HEK293 (cell line): Measurements from ENCODE around the gene IKZF4.
A peak's percentile ranks its signal among the peaks of the same experiment; 100 is the strongest.

ENCODE experiments used
- AEBP2 ChIP-seq: fragments of 450-650 bp; formaldehyde crosslinking; IDR thresholded peaks from 2 replicates; pipeline ENCODE4 v1.5.1; 2016; ENCODE audit warnings: missing biosample characterization, missing genetic modification characterization, borderline replicate concordance
- BCL11B ChIP-seq: fragments of 450-650 bp; formaldehyde crosslinking; IDR thresholded peaks from 2 replicates; pipeline ENCODE4 v1.5.1; 2016; ENCODE audit warnings: low read depth, missing biosample characterization, missing genetic modification characterization
- IKZF3 ChIP-seq: fragments of 450-650 bp; IDR thresholded peaks from 2 replicates; pipeline ENCODE4 v1.5.0; 2018; ENCODE audit warnings: missing biosample characterization, mild to moderate bottlenecking, missing genetic modification characterization, moderate library complexity
- REPIN1 ChIP-seq: fragments of 450-650 bp; formaldehyde crosslinking; IDR thresholded peaks from 2 replicates; pipeline ENCODE4 v1.5.1; 2017; ENCODE audit warnings: missing biosample characterization, missing genetic modification characterization, low read depth
- ZBTB7A ChIP-seq: fragments of 450-650 bp; formaldehyde crosslinking; IDR thresholded peaks from 2 replicates; pipeline ENCODE4 v1.5.1; 2016; ENCODE audit warnings: low read depth, missing biosample characterization, missing genetic modification characterization
- ZFP41 ChIP-seq: fragments of 450-650 bp; formaldehyde crosslinking; IDR thresholded peaks from 2 replicates; pipeline ENCODE4 v1.5.1; 2016; ENCODE audit warnings: missing biosample characterization, missing genetic modification characterization, borderline replicate concordance
- ZFP69B ChIP-seq: fragments of 450-650 bp; formaldehyde crosslinking; IDR thresholded peaks from 2 replicates; pipeline ENCODE4 v1.5.1; 2016; ENCODE audit warnings: missing biosample characterization, missing genetic modification characterization
- ZNF112 ChIP-seq: fragments of 450-650 bp; formaldehyde crosslinking; IDR thresholded peaks from 2 replicates; pipeline ENCODE4 v1.5.0; 2017; ENCODE audit warnings: missing biosample characterization, missing genetic modification characterization
- ZNF140 ChIP-seq: fragments of 450-650 bp; formaldehyde crosslinking; IDR thresholded peaks from 2 replicates; pipeline ENCODE4 v1.5.1; 2016; ENCODE audit warnings: missing biosample characterization, missing genetic modification characterization
- ZNF146 ChIP-seq: fragments of 450-650 bp; formaldehyde crosslinking; IDR thresholded peaks from 2 replicates; pipeline ENCODE4 v1.5.1; 2016; ENCODE audit warnings: missing biosample characterization, missing genetic modification characterization
- ZNF184 ChIP-seq: fragments of 450-650 bp; IDR thresholded peaks from 2 replicates; pipeline ENCODE4 v1.5.1; 2018; ENCODE audit warnings: missing biosample characterization, mild to moderate bottlenecking, missing genetic modification characterization
- ZNF23 ChIP-seq: fragments of 450-650 bp; formaldehyde crosslinking; IDR thresholded peaks from 2 replicates; pipeline ENCODE4 v1.5.1; 2016; ENCODE audit warnings: missing biosample characterization, missing genetic modification characterization, borderline replicate concordance
- ZNF24 ChIP-seq: fragments of 450-650 bp; formaldehyde crosslinking; IDR thresholded peaks from 2 replicates; pipeline ENCODE4 v1.5.1; 2016; ENCODE audit warnings: missing biosample characterization, missing genetic modification characterization
- ZNF266 ChIP-seq: fragments of 450-650 bp; formaldehyde crosslinking; IDR thresholded peaks from 2 replicates; pipeline ENCODE4 v1.5.1; 2016; ENCODE audit warnings: missing biosample characterization, missing genetic modification characterization, low read depth
- ZNF335 ChIP-seq: fragments of 450-650 bp; formaldehyde crosslinking; conservative IDR thresholded peaks from 2 replicates; pipeline ENCODE4 v1.5.1; 2016; ENCODE audit warnings: missing biosample characterization, missing genetic modification characterization
- ZNF391 ChIP-seq: fragments of 450-650 bp; formaldehyde crosslinking; IDR thresholded peaks from 2 replicates; pipeline ENCODE4 v1.5.1; 2016; ENCODE audit warnings: low read depth, missing biosample characterization, missing genetic modification characterization, borderline replicate concordance
- ZNF416 ChIP-seq: fragments of 450-650 bp; formaldehyde crosslinking; IDR thresholded peaks from 2 replicates; pipeline ENCODE4 v1.5.1; 2016; ENCODE audit warnings: missing biosample characterization, missing genetic modification characterization
- ZNF548 ChIP-seq: fragments of 450-650 bp; formaldehyde crosslinking; IDR thresholded peaks from 2 replicates; pipeline ENCODE4 v1.5.1; 2016; ENCODE audit warnings: missing biosample characterization, missing genetic modification characterization
- ZNF558 ChIP-seq: fragments of 450-650 bp; formaldehyde crosslinking; IDR thresholded peaks from 2 replicates; pipeline ENCODE4 v1.5.1; 2016; ENCODE audit warnings: missing biosample characterization, missing genetic modification characterization
- ZNF623 ChIP-seq: fragments of 450-650 bp; formaldehyde crosslinking; IDR thresholded peaks from 2 replicates; pipeline ENCODE4 v1.5.1; 2016; ENCODE audit warnings: missing biosample characterization, missing genetic modification characterization
- ZNF654 ChIP-seq: fragments of 450-650 bp; formaldehyde crosslinking; IDR thresholded peaks from 2 replicates; pipeline ENCODE4 v1.5.1; 2016; ENCODE audit warnings: low read depth, missing biosample characterization, missing genetic modification characterization
- ZNF76 ChIP-seq: fragments of 450-650 bp; formaldehyde crosslinking; IDR thresholded peaks from 2 replicates; pipeline ENCODE4; 2016; ENCODE audit warnings: low read depth, missing biosample characterization, missing genetic modification characterization, borderline replicate concordance
- ZNF785 ChIP-seq: fragments of 450-650 bp; formaldehyde crosslinking; IDR thresholded peaks from 2 replicates; pipeline ENCODE4 v1.5.1; 2016; ENCODE audit warnings: missing biosample characterization, missing genetic modification characterization
- ZXDB ChIP-seq: fragments of 450-650 bp; formaldehyde crosslinking; IDR thresholded peaks from 2 replicates; pipeline ENCODE4 v1.5.1; 2016; ENCODE audit warnings: missing biosample characterization, missing genetic modification characterization
- TF ChIP-seq, protein P1 (sequence below): fragments of 450-650 bp; formaldehyde crosslinking; IDR thresholded peaks from 2 replicates; pipeline ENCODE4 v1.5.1; 2016; ENCODE audit warnings: missing biosample characterization, missing genetic modification characterization
- TF ChIP-seq, protein P2 (sequence below): fragments of 450-650 bp; formaldehyde crosslinking; IDR thresholded peaks from 2 replicates; pipeline ENCODE4 v1.5.1; 2016; ENCODE audit warnings: missing biosample characterization, missing genetic modification characterization, borderline replicate concordance
- TF ChIP-seq, protein P3 (sequence below): fragments of 450-650 bp; formaldehyde crosslinking; conservative IDR thresholded peaks from 2 replicates; pipeline ENCODE4 v1.5.1; 2016; ENCODE audit warnings: low read depth, missing biosample characterization, missing genetic modification characterization

The IKZF4 gene

GRCh38 chr12:56041552-56042429 is 20.9 kb downstream of the IKZF4 start, which contains the start of gene RPS26 (continued):
- TF ChIP-seq ZNF24 (peak; percentile 98), ZNF266 (tag by site-specific recombination) (peak; percentile 25; the same call in 1 of the 2 replicates), ZBTB7A (tag by site-specific recombination) (peak; percentile 75; the same call in 1 of the 2 replicates), AEBP2 (tag by site-specific recombination) (no peak), ZNF184 (no peak), ZNF140 (tag by site-specific recombination) (no peak), ZNF548 (tag by site-specific recombination) (0 out of 2 replicates have a peak, but pooled peaks have one; percentile 7), ZNF146 (tag by site-specific recombination) (peak; percentile 86), ZNF112 (tag by site-specific recombination) (no peak), ZNF416 (tag by site-specific recombination) (no peak), IKZF3 (tag by site-specific recombination) (0 out of 2 replicates have a peak, but pooled peaks have one; percentile 44), ZFP69B (tag by site-specific recombination) (peak; percentile 90), ZNF623 (tag by site-specific recombination) (peak; percentile 61), REPIN1 (tag by site-specific recombination) (peak; percentile 93), ZNF335 (peak; percentile 75), ZNF391 (peak; percentile 98), ZNF654 (tag by site-specific recombination) (peak; percentile 33), ZNF76 (tag by site-specific recombination) (peak; percentile 99), ZNF23 (tag by site-specific recombination) (no peak), ZXDB (tag by site-specific recombination) (peak; percentile 99), ZNF558 (tag by site-specific recombination) (peak; percentile 87; the same call in 1 of the 2 replicates), ZFP41 (no peak), BCL11B (tag by site-specific recombination) (no peak), ZNF785 (tag by site-specific recombination) (peak; percentile 34; the same call in 1 of the 2 replicates)
- TF ChIP-seq, protein P1, sequence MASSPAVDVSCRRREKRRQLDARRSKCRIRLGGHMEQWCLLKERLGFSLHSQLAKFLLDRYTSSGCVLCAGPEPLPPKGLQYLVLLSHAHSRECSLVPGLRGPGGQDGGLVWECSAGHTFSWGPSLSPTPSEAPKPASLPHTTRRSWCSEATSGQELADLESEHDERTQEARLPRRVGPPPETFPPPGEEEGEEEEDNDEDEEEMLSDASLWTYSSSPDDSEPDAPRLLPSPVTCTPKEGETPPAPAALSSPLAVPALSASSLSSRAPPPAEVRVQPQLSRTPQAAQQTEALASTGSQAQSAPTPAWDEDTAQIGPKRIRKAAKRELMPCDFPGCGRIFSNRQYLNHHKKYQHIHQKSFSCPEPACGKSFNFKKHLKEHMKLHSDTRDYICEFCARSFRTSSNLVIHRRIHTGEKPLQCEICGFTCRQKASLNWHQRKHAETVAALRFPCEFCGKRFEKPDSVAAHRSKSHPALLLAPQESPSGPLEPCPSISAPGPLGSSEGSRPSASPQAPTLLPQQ = peak; percentile 94
- TF ChIP-seq, protein P2, sequence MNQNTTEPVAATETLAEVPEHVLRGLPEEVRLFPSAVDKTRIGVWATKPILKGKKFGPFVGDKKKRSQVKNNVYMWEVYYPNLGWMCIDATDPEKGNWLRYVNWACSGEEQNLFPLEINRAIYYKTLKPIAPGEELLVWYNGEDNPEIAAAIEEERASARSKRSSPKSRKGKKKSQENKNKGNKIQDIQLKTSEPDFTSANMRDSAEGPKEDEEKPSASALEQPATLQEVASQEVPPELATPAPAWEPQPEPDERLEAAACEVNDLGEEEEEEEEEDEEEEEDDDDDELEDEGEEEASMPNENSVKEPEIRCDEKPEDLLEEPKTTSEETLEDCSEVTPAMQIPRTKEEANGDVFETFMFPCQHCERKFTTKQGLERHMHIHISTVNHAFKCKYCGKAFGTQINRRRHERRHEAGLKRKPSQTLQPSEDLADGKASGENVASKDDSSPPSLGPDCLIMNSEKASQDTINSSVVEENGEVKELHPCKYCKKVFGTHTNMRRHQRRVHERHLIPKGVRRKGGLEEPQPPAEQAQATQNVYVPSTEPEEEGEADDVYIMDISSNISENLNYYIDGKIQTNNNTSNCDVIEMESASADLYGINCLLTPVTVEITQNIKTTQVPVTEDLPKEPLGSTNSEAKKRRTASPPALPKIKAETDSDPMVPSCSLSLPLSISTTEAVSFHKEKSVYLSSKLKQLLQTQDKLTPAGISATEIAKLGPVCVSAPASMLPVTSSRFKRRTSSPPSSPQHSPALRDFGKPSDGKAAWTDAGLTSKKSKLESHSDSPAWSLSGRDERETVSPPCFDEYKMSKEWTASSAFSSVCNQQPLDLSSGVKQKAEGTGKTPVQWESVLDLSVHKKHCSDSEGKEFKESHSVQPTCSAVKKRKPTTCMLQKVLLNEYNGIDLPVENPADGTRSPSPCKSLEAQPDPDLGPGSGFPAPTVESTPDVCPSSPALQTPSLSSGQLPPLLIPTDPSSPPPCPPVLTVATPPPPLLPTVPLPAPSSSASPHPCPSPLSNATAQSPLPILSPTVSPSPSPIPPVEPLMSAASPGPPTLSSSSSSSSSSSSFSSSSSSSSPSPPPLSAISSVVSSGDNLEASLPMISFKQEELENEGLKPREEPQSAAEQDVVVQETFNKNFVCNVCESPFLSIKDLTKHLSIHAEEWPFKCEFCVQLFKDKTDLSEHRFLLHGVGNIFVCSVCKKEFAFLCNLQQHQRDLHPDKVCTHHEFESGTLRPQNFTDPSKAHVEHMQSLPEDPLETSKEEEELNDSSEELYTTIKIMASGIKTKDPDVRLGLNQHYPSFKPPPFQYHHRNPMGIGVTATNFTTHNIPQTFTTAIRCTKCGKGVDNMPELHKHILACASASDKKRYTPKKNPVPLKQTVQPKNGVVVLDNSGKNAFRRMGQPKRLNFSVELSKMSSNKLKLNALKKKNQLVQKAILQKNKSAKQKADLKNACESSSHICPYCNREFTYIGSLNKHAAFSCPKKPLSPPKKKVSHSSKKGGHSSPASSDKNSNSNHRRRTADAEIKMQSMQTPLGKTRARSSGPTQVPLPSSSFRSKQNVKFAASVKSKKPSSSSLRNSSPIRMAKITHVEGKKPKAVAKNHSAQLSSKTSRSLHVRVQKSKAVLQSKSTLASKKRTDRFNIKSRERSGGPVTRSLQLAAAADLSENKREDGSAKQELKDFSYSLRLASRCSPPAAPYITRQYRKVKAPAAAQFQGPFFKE (tag by site-specific recombination) = no peak
- TF ChIP-seq, protein P3, sequence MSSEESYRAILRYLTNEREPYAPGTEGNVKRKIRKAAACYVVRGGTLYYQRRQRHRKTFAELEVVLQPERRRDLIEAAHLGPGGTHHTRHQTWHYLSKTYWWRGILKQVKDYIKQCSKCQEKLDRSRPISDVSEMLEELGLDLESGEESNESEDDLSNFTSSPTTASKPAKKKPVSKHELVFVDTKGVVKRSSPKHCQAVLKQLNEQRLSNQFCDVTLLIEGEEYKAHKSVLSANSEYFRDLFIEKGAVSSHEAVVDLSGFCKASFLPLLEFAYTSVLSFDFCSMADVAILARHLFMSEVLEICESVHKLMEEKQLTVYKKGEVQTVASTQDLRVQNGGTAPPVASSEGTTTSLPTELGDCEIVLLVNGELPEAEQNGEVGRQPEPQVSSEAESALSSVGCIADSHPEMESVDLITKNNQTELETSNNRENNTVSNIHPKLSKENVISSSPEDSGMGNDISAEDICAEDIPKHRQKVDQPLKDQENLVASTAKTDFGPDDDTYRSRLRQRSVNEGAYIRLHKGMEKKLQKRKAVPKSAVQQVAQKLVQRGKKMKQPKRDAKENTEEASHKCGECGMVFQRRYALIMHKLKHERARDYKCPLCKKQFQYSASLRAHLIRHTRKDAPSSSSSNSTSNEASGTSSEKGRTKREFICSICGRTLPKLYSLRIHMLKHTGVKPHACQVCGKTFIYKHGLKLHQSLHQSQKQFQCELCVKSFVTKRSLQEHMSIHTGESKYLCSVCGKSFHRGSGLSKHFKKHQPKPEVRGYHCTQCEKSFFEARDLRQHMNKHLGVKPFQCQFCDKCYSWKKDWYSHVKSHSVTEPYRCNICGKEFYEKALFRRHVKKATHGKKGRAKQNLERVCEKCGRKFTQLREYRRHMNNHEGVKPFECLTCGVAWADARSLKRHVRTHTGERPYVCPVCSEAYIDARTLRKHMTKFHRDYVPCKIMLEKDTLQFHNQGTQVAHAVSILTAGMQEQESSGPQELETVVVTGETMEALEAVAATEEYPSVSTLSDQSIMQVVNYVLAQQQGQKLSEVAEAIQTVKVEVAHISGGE (tag by site-specific recombination) = peak; percentile 95
